ENCODE measurements around the gene ABHD6.
"Not testable (repeated sequence)": the region's sequence is repeated elsewhere in the genome, so short reads cannot be mapped to it uniquely, and the experiment has no call there.

ABHD6 gene

DNA sequence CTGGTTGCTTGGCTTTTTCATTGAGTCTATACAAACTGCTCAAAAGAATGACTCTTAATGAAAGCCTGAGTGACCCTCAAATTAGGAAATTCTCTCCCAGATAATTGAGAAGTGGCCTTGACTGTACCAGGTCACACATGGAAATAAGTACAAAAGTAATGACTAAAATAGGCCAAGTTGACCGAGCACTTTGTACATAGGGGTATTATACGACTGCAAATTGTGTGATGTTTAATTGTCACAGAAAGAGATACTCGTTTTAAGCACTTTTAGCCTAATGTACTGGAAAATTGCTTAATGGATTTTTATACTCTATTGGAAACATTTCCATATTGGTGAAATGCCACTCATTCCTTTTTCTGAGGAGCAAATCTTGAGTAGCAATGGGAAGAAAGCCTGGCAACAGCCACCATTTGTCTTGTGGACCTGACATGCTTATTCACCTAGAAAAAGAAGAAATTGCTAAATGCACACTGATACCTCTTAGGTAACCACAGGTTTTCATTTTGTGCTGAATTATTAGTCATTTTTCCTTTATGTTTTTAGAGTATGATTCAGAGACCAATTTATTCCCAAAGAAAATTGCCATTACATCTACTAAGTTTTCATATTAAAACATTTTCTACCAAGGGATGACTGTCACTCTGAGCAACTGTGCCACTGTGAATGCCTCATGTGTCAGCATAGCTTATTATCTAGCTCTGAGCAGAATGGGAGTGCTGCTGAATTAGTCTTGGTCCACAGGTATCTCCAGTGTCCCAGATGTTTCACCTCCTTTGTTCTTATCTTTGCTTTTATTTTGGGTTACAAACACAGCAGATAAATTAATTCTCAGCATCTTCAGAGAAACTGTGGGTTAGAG is 86.2 kb downstream of the ABHD6 start:
- no peak for DNase-seq (ENCODE audit: low spot score)

DNA sequence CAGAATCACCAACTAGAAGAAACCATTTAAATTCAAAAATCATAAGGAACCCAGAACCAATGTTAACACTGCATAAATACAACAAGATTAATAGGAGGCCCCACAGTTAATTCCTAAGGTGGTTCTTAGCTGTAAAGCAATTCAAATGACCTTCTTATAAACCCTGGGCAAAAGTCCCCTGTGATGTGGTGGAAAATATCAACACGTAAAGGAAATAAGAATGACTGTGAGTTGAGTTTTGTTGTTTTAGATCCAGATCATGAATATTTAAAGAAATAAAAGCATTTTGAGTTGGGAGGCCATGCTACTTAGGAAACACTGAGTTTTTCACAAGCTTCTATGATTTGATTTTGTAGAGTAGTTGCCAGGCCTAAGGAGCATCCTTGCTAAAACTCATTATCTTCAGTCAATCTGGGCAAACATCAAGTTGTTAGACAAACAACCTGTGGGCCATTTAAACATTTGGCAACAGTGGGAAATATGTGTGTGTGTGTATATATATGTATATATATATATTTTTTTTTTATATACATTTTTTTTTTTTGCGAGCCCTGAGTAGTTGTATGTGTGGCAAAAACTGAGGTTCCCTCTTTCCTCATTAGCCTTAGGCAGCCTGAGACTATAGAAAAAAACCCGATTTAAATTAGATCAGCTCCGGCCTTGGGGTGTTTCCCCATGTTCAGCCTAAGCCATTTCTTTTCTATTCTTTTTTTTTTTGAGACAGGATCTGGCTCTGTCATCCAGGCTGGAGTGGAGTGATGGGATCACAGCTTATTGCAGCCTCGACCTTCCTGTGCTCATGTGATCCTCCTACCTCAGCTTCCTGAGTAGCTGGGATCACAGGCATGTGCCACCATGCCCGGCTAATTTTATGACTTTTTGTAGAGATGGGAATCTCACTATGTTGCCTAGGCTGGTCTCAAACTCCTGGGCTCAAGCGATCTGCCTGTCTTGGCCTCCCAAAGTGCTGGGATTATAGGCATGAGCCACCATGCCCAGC is 87.1 kb downstream of the ABHD6 start:
- DNase-seq (ENCODE audit: low spot score), result no peak

DNA sequence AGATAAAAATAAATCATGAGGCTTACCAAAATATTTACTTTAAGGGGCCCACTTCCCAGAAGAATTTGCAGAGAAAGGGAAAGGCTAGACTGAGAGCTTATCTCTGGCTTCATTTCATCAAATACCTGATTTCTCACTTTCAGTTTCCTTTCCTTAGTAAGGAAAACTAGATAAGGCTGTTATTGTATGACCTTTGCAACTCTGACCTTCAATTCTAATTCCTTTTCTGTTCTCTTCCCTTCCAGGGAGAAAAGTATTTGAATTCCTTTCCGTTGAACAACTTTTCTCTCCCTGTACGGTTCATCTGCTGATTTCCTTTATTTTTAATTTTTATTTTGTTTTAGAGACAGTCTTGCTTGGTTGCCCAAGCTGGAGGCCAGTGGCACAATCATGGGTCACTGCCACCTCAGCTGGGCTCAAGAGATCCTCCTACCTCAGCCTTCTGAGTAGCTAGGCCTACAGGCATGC is 88.0 kb downstream of the ABHD6 start:
- no peak for DNase-seq (ENCODE audit: low spot score)

DNA sequence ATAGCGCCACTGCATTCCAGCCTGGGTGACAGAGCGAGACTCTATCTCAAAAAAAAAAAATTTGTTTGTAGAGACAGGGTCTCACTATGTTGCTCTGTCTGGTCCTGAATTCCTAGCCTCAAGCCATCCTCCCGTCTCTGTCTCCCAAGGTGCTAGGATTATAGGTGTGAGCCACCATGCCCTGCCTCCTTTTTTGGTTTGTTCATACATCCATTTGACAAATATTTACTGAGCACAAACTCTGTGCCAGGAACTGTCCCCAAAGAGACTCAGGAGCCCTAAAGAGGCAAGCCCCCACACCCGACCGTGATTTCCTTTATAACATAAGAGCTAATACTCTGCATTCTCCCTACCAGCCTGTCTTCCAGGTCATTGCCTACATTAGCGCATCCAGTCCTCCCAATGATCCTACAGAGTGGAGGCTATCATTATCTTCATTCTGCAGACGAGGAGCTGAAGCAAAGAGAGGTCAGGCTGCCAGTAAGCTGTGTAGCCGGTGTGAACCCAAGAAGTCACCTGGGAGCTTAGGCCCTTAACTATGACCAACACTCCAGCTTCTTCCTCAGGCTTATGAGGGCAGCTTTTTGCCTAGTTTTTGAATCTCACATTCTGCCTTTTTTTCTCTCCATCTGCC is 88.8 kb downstream of the ABHD6 start:
- no peak for DNase-seq (ENCODE audit: low spot score)

DNA sequence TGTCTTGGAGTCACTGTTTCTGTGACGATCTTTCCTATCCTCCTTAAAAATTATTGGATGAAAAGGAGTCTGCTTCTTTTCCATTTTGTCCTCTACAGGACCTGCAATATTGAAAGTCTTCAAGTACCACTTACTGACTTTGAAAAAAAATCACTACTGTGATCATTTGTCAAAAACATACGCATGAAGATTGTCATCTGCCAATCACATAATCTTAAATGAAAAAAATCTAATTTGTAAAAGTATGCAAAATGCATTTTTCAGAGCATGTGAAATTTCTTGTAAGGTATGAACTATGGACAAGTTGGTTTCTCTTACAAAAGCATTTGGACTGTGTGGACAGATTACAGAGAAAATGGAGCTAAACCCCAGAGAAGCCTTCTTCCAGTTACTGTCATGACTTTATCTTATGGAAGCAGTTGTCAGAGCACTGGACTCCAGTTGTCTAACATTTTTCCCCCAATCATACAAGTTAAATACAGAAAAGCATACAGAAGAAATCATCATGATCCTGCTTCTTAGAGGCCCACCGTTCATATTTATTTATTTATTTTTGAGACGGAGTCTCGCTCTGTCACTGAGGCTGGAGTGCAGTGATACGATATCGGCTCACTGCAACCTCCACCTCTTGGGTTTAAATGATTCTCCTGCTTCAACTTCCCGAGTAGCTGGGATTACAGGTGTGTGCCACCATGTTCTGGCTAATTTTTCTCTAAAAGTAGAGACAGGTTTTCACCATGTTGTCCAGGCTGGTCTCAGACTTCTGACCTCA is 91.7 kb downstream of the ABHD6 start:
- no peak for DNase-seq (ENCODE audit: low spot score)

DNA sequence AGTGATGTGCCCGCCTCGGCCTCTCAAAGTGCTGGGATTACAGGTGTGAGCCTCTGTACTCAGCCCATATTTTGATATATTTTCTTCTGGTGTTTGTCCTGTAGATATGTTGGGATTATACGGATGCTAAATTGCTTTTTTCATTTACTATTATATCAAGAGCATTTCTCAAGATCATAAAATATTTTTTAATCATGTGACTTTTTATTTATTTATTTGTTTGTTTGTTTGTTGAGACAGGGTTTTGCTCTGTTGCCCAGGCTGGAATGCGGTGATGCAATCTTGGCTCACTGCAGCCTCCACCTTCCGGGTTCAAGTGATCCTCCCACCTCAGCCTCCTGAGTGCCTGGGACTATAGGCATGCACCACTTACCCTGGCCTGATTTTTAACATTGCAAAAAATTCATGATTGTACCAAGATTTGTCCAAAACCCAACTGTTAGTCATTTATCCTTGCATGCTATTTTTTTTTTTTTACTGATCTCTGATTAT is 92.4 kb downstream of the ABHD6 start:
- no peak for DNase-seq (ENCODE audit: low spot score)

DNA sequence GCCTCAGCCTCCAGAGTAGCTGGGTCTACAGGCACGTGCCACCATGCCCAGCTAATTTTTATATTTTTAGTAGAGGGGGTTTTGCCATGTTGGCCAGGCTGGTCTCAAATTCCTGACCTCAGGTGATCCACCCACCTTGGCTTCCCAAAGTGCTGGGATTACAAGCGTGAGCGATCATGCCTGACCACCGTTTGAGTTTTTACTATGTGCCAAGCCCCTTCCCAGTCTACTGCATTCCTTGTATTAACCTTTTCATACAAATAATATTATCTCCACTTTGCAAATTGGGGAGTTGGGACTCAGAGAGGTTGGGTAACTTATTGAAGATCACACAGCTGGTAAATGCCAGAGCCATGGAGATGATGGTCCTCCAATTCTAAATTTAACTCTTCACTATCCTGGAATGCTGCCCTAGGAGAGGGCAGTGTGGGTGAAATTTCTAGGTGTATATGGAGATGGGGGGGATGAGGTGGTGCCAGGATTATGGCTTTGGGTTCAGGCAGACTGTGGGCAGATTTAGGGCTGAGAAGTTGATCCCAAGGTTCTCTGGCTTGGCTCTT is 94.1 kb downstream of the ABHD6 start:
- DNase-seq (ENCODE audit: low spot score), result no peak

DNA sequence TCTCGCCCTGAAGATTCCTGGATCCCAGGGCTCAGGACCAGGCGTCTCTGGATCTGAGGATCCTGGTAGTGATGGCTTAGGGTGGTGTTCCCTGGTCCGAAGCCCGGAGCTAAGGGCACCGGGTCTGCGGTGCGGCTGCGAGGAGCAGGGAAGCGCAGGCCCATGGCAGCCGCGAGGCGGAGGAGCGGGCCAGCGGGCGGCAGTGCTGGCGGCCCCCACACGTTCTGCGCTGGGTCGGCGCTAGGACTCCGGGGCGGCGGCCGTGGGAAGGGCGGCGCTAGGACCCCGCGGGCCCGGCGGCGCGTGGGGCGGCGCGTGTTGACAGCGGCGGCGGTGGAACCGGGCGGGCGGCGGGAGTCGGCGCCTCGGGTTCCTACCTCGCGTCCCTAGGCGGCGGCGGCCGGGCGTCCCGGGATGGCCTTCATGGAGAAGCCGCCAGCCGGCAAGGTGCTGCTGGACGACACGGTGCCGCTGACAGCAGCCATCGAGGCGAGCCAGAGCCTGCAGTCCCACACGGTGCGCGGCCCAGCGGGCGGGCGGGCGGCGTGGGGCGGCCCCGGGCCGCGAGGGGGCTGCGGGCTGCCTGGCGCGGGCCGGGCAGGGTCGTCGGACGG is 95.1 kb downstream of the ABHD6 start, which contains the start of gene PXK:
PXK (plus strand) TSS at position 318 of the 614 bp plus-strand sequence; CDS start at position 415, 97 bp downstream.
- DNase-seq (ENCODE audit: low spot score), result peak; percentile 79

DNA sequence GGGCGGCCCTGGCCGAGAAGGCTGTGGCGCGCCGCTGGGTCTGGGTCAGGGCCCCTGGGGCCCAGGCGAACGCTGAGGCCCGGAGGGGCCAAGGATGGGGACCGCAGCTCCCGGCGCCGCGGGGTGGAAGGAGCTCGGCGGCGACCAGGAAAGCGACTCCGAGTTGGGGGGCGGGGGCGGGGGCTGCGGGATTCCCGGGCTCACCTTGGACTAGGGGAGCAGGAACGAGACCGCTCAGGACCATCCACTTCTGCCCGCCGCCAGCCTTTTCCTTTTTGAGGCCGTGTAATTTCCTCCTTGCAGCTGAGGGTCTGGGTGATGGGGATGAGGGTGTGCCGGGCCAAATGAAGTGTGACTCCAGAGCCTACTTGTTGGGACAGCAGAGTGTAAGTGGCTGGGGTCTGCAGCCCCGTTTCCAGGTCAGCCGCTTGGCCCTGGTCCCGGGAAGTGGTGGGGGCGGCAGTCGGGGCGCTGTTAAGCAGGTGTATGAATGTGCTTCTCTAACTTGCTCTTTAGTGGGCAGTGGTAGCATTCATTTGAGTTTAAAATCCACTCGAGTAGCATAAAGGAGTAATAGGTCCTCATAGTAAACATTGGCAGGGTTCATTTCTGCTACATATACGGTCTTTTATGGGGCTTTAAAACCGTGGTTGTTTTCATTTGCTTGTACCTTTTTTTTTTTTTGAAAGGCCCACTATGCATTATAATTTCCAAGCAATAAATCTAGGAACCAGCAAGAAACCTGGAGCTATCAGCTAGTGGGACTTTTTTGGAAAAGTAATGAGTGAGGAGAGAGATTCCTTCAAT is 95.8 kb downstream of the ABHD6 start:
- peak; percentile 9 for DNase-seq (ENCODE audit: low spot score)

DNA sequence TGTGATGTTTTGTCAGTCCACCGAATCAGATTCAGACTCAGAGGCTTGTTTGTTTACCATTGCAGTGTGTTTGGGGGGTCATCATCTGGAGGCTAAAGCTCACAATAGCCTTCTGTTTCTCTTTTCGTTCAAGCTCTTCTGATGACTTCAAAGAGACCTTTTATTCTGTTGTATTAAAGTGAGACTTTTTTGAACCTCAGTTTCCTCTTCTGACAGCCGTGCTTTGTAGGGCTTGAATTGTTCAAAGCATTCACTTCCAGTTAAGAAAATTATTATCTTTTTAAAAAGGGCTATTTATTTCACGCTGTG is 96.4 kb downstream of the ABHD6 start:
- no peak for DNase-seq (ENCODE audit: low spot score)

DNA sequence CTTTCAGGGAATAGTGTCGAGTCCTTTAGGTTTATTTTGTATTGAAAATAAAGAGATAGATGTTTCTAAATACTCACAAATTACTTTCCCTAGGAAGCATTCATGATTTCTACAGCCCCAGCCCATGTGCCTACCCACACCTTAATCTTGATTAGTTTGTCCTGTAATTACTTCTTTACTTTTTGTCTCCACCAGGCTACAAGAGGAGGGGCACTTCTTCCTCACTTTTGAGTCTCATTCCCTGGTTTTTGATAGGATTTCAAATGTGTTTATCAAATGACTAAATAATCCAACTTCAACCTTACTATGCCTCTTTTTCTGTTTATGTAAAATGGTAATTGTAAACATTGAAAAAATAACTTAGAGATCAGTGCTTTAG is 96.9 kb downstream of the ABHD6 start:
- no peak for DNase-seq (ENCODE audit: low spot score)

DNA sequence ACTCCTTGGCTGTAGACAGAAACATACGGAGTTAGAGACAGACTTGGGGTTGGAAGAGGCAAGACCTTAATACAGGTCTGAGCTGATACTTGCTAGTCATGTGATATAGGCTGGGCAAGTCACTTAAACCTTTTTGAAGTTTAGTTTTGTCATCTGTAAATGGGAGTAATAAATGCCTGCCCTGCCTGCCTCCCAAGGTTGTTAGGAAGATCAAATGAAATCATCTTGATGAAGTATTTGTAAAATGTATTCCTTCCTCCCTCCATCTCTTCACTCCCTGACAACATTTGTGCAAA is 98.0 kb downstream of the ABHD6 start:
- no peak for DNase-seq (ENCODE audit: low spot score)

DNA sequence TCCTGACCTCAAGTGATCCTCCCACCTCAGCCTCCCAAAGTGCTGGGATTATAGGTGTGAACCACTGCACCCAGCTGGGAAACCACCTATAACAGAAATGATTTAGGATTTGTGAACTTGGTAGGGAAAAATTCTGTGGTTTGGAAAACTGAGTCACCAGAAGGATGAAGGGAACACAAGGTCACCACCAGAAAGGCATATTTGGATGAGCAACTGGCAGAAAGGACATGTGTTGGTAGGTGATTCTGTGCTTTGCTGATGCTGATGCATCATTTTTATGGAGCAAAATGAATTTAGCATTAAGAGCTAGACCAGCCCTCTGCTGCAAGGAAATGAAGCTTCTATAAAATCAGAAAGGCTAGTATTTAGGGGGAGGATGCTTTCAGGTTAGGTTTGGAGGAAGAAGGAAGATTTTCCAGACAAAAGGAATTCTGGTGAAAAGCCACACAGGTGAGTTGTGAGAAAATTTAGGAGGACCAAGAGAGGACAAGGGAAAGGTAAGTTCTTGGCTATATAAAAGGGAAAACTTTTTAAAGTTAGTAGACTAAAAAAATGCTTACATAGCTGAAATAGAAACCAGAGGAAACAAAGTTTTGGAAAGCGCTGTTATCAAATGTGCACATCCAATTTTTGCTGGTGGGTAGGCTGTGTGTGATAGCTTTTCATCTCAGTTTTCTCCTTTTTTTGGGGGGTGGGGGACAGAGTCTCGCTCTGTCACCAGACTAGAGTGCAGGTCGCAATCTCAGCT is 98.7 kb downstream of the ABHD6 start:
- DNase-seq (ENCODE audit: low spot score), result no peak

DNA sequence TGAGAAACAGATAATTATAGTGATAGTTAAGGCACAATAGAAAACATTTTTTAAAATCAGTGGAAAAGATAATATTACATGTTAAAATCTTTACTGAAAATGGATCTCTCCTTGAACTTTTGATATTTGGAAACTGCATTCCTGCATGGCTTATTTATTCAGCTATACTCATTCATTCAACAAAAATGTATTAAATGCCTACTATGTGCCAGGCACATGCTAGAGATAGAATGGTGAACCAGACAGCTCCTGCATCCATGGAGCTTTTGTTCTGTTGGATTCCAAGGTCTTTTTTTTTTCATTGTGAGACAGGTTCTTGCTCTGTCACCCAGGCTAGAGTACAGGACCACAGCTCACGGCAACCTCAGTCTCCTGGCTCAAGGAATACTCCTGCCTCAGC is 99.6 kb downstream of the ABHD6 start:
- no peak for DNase-seq (ENCODE audit: low spot score)

DNA sequence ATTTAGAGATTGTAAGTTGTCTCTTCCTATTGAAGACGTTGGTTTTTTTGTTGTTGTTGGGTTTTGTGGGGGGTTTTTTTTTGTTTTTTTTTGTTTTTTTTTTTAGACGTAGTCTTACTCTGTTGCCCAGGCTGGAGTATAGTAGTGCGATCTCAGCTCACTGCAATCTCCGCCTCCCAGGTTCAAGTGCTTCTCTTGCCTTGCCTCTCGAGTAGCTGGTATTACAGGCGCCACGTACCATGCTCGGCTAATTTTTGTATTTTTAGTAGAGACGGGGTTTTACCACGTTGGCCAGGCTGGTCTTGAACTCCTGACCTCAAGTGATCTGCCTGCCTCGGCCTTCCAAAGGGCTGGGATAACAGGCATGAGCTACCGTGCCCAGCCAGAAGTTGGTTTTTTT is 101.6 kb downstream of the ABHD6 start:
- DNase-seq (ENCODE audit: low spot score), result not testable (repeated sequence)

DNA sequence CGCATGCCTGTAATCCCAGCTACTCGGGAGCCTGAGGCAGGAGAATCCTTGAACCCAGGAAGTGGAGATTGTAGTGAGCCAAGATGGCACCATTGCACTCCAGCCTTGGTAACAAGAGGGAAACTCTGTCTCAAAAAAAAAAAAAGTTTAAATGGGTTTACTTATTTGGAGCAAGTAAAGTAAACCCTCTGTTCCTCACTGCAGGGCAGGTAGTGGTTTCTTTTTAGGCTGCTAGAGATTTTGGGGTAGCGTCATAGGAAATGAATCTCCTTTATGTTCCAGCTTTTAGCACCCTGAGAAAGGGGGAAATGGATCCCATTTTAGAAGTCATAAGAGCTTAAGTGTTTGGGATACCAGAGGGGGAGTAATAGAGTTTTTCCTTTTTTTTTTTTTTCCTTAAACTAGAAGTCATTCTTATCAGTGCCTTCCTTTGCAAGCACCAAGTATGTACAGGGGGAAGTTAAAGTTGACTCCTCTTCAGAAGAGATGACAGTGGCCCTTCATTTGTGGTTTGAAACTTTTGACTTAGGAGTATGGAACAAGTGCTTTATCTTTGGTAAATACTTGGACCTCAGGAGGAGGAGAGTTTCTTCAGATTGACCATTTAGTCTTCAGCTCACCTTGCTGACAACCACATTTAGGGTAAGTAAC is 103.1 kb downstream of the ABHD6 start:
- no peak for DNase-seq (ENCODE audit: low spot score)

DNA sequence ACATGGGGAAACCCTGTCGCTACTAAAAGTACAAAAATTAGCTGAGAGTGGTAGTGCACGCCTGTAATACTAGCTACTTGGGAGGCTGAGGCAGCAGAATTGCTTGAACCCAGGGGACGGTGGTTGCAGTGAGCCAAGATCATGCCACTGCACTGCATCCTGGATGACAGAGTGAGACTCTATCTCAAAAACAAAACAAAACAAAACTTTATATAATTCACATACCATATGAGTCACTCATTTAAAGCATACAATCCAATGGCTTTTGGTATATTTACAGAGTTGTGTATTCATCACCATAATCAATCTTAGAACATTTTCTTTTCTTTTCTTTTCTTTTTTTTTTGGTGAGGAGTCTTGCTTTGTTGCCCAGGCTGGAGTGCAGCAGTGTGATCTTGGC is 103.8 kb downstream of the ABHD6 start:
- no peak for DNase-seq (ENCODE audit: low spot score)

DNA sequence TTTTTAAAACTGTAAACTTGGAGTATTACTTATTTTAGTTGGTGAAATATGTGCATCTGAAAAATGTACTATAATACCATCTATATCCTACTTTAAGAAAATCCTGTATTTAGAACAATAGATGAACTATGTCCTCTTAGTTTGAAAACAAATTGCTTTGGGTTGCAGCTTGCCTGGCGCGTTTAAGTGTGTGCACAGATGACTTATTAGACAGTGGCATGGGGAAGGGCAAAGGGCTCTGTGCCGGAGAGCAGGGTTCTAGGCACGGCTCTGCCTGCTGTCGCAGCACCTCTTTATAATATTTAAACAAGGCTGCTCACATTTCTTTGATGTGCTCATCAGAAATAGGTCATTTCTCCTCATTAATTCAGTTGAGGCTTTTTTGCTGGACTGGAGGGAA is 105.1 kb downstream of the ABHD6 start:
- no peak for DNase-seq (ENCODE audit: low spot score)

Data from LoVo (cell line).